H1 (cell line): Measurements from ENCODE around the gene C1orf21. TPM values are rescaled to one million over a fixed set of nuclear protein-coding genes. Genes with fewer than 3 reads are reported as not detected.

Experiments
- FOSL1 ChIP-seq: IDR thresholded peaks from 2 replicates; pipeline ENCODE4 v1.6.1; 2011; ENCODE audit warnings: mild to moderate bottlenecking, low read depth, low read length, moderate library complexity; ENCODE audit not compliant: insufficient read depth
- POLR2AphosphoS5 ChIP-seq: IDR thresholded peaks from 2 replicates; pipeline ENCODE4 v1.6.1; 2011; ENCODE audit warnings: low read depth, low read length
- SIRT6 ChIP-seq: IDR thresholded peaks from one replicate; pipeline ENCODE4 v1.7.1; 2012; ENCODE audit warnings: low read length, inconsistent platforms
- SP1 ChIP-seq: IDR thresholded peaks from 2 replicates; pipeline ENCODE4 v1.6.1; 2011; ENCODE audit warnings: low read depth, low read length
- SP2 ChIP-seq: IDR thresholded peaks from 2 replicates; pipeline ENCODE4 v1.6.1; 2012; ENCODE audit warnings: mild to moderate bottlenecking, low read length, inconsistent platforms
- polyA plus RNA-seq, 7 experiments: library from polyadenylated mRNA; depleted of rRNA in 3 of 7; stranded (reverse) in 5 of 7; unstranded in 2 of 7; fragments of >200 nt in 5 of 7; fragments of 200-250 nt in 2 of 7; gene quantifications; 1 replicate in 5 of 7; 2 replicates in 1 of 7; 4 replicates in 1 of 7; pipeline versions ENCODE4 v1.2.1 to v1.2.3, GENCODE V29; 2011 to 2013; ENCODE audit warnings: missing spikeins in 2 of 7, mixed read lengths in 2 of 7
- total RNA-seq: library from RNA; stranded (reverse); fragmentation: NEBNext Ultra II Directional; extraction: Animal tissue kit (Norgen Biotek cat#: 25700); gene quantifications from 2 replicates; pipeline ENCODE4 v1.2.1, GENCODE V29; 2021
- TF ChIP-seq, protein P1 (sequence below): IDR thresholded peaks from 2 replicates; pipeline ENCODE4 v1.6.1; 2012; ENCODE audit warnings: inconsistent platforms

C1orf21 gene
- total and polyA plus RNA-seq, 2 of the 8 experiments (the other 6 are each of a cell fraction or from before 2014, with no cell fraction given) = 16.6 to 51.0 TPM

DNA sequence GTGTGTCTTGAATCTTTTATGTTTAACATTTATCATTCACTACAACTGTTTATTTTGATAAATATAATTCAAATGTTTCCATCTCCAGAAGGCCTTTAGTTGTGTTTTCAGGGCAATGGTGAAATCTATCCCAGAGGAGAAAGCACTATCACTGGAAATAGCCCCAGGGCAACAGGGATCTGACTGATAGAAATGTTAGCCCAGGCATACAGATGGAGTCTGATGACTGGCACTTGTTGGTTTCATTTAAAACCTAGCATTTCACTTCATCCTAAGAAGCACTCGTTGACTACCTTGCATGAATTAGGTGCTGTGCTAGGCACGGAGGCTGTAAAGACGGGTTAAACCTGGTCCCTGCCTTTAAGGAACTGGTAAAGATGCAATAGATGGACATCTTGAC is 103.1 kb downstream of the C1orf21 start (continued):
- TF ChIP-seq FOSL1 (no peak), SP1 (no peak), POLR2AphosphoS5 (no peak), SP2 (no peak), SIRT6 (no peak)
- TF ChIP-seq, protein P1, sequence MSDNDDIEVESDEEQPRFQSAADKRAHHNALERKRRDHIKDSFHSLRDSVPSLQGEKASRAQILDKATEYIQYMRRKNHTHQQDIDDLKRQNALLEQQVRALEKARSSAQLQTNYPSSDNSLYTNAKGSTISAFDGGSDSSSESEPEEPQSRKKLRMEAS = no peak
